Fibroblast of pulmonary artery (primary cell): ENCODE results near the gene PLXNA4.

Experiments
- DNase-seq: peaks from one replicate; pipeline ENCODE4 v3.0.0-alpha.2; 2010; ENCODE audit warnings: low read depth
- H3K4me3 ChIP-seq: replicated peaks from 2 replicates; pipeline ENCODE4 v1.5.1; 2011; ENCODE audit warnings: low read depth, mild to moderate bottlenecking, control low read depth, low read length, moderate library complexity
- CTCF ChIP-seq: IDR thresholded peaks from 2 replicates; pipeline ENCODE4 v1.5.1; 2011; ENCODE audit warnings: mild to moderate bottlenecking, control low read depth, low read length, inconsistent platforms; ENCODE audit errors: missing control alignments

The PLXNA4 gene

GRCh38 chr7:132134814-132135445, 441.3 kb downstream of the PLXNA4 start:
- H3K4me3 ChIP-seq: no peak overlapping the region
- no peak for DNase-seq
- TF ChIP-seq CTCF: no peak

DNA sequence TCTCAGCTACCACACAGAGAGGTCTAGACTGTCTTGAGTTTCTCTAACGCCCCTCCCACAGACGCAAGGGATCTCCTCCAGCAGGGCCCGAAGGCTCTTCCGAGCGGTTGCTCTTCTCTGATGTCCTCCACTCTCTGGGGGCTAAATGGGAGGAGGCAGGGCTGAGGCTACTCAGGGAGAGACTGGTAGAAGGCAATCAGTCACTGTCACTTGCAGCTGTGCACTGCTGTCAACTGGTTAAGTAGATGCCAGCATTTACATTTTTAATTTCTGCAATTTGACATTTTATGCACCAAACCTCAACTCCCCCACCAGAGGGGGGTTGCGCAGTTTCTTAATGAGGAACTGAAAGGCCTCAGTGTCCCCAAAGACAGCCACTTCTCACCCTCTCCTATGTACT, 442.8 kb downstream of the PLXNA4 start:
- no peak for TF ChIP-seq CTCF
- no peak for DNase-seq

DNA sequence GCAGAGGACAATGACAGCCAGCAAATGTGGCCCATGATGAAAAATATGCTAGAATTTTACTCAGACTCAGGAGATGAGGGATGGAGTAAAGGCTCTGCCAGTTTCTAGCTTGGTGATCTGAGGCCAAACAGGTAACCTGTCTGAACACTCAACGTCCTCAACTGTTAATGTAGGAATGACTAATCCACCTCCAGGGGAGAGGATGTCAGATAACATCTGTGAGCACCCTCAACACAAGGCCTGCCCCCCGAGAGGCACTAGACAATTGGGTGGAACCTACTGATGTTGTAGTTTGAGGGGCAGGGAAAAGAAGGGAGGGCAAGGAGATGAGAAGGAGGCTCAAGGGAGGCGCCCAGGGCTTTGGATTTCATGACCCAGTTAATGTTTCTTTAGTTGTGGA, 445.1 kb downstream of the PLXNA4 start:
- no peak for DNase-seq
- TF ChIP-seq CTCF: no peak
- H3K4me3 ChIP-seq: no peak overlapping the region

More for the DNA sequence above, 442.8 kb downstream of the PLXNA4 start:
- H3K4me3 ChIP-seq: no peak overlapping the region

- H3K4me3 ChIP-seq: no peak overlapping the region
- no peak for DNase-seq
- TF ChIP-seq CTCF: no peak
These were observed 445.8 kb downstream of the PLXNA4 start for GRCh38 chr7:132130497-132130896.

GRCh38 chr7:132125872-132126595, 450.2 kb downstream of the PLXNA4 start:
- DNase-seq: no peak
- TF ChIP-seq CTCF: no peak
- no peak overlapping the region for H3K4me3 ChIP-seq

DNA sequence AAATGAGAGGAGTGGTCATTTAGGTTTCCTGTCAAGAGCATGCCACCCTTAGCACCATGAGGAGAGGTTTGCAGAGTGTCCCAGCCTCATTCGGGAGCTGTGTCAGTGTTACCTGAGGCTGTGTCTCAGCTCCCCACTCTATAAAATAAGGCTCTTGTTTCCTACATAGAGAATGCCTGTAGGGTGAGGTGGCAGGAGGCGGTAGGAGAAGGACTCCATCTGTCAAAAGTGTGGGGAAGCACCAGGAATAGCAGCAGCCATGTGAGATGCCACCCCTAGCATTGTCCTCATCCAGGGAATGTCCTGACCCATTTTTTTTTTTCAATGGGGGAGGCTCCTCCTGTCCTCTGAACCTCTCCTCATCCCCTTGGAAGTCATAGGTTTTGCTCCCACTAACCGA, 451.2 kb downstream of the PLXNA4 start:
- TF ChIP-seq CTCF: no peak
- H3K4me3 ChIP-seq: no peak overlapping the region
- DNase-seq: no peak

DNA sequence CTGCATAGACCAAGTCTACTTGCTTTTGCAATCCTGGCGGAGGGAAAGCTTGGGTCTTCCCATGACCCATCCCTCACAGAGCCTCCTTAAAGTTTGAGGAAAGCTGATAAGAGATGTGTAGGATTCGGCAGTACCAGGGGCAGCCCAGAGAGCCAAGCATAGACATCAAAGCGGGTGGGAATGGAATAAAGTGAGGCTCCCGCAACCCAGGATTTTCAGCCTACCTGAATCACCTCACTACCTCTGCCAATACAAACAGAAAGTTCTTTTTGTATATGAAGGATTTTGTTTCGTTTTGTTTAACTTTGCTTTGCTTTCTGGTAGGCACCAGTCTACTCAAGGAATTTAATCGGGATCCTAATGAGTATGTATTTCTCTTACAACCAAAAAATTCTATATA, 451.7 kb downstream of the PLXNA4 start:
- DNase-seq: no peak
- TF ChIP-seq CTCF: no peak
- H3K4me3 ChIP-seq: no peak overlapping the region
